ENCODE results near the gene NAGS. TPM values are rescaled to one million over a fixed set of nuclear protein-coding genes. Genes with fewer than 3 reads are reported as not detected.

The NAGS gene
- total and polyA plus RNA-seq, 2 donors (not counting 1 experiment from before 2014, with no cell fraction given) = 0.66 to 2.2 TPM

DNA sequence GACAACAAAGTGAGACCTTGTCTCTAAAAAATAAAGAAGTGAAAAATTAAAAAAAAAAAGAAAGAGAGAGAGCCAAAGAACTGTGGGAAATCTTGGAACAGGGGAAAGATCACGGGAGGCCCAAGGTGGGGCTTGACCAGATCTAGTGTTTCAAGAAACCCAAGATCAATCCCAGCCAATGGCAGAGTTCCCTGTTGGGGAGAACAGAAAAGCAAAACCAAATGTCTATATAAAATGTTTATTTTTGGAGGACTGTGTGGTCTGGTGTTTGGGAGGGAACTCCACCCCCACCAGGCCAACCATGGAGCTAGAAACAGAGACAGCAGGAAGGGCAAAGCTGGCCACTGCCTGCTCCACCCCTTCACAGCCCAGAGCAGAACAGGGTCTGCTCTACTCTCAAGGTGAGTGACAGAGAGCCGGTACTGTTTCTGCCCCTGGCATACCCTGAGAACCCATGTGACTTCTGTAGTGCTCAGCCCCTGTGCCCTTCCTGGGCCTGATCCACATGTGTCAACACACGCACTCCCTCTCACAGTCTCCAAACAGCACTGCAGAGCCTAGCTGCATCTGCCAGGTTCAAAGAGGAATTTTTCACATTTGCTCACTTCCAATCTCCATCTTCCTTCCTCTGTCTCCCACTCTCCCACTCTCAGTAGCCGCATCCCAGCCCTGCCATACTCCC lies 6.7 kb downstream of the NAGS start:
- H3K4me1 Mint-ChIP-seq = peaks cover 34% of the 10 kb centered on the region
- POLR2A ChIA-PET = no interaction called here
- intact Hi-C loops (cut with micrococcal nuclease) = no loop called here

DNA sequence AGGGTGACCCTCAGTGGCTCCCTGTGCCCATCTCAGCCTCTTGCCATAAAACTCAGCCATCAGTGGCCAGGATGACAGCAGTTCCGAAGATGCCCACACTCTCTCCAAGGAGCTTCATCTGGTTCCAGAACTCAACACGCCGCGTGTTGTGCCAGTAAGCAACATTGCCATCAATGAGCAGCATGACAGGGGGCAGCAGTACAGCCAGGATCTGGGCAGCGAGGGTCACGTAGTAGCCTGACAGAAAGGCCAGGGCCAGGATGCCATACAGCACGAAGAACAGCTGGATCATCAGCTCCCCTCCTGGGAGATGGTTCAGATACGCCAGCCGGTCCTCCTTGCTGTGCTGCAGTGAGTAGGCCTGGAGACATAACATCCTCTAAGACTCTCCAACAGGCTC lies 7.5 kb downstream of the NAGS start:
- WGBS (ENCODE audit: insufficient coverage) = 97% methylated on average over 7 of the region's 9 CpGs
- H3K36me3 ChIP-seq (replicated peaks in 1 of 2; ENCODE audit: control extremely low read depth in 1 of 2, control insufficient read depth in 1 of 2, extremely low read depth in 1 of 2, insufficient read depth in 2 of 2, low read length in 1 of 2) = peaks cover 0 to 11% of the 10 kb centered on the region in 2 experiments
- H3K4me3 ChIP-seq (ENCODE audit: control extremely low read depth in 1 of 5, extremely low read depth in 1 of 5, insufficient read depth in 1 of 5, low read depth in 2 of 5, low read length in 4 of 5) = no peak overlapping the region
- ATAC-seq (ENCODE audit: low read depth) (no peak), DNase-seq (no peak)
- H3K27ac ChIP-seq (ENCODE audit: low read length in 2 of 2) = no peak overlapping the region
- intact Hi-C loops (cut with micrococcal nuclease) = no loop called here
- H3K4me1 Mint-ChIP-seq = peaks cover 27% of the 10 kb centered on the region
- H3K9me3 Mint-ChIP-seq (ENCODE audit: insufficient read depth) = no peaks in the 10 kb centered on the region
- TF ChIP-seq, protein P1, sequence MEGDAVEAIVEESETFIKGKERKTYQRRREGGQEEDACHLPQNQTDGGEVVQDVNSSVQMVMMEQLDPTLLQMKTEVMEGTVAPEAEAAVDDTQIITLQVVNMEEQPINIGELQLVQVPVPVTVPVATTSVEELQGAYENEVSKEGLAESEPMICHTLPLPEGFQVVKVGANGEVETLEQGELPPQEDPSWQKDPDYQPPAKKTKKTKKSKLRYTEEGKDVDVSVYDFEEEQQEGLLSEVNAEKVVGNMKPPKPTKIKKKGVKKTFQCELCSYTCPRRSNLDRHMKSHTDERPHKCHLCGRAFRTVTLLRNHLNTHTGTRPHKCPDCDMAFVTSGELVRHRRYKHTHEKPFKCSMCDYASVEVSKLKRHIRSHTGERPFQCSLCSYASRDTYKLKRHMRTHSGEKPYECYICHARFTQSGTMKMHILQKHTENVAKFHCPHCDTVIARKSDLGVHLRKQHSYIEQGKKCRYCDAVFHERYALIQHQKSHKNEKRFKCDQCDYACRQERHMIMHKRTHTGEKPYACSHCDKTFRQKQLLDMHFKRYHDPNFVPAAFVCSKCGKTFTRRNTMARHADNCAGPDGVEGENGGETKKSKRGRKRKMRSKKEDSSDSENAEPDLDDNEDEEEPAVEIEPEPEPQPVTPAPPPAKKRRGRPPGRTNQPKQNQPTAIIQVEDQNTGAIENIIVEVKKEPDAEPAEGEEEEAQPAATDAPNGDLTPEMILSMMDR (IDR thresholded peaks at IDR 0.05) = no peak
- TF ChIP-seq EZH2 (IDR thresholded peaks at IDR 0.05; ENCODE audit: borderline replicate concordance, insufficient read depth, low read depth, low read length, poor library complexity, severe bottlenecking) = no peak
- no peaks in the 10 kb centered on the region for H3K27me3 ChIP-seq (replicated peaks in 1 of 4; ENCODE audit: control extremely low read depth in 1 of 4, control insufficient read depth in 3 of 4, insufficient read depth in 4 of 4, low read length in 3 of 4)
- H3K4me1 ChIP-seq (ENCODE audit: control insufficient read depth in 2 of 2, insufficient read depth in 2 of 2, low read length in 2 of 2) = peaks cover 22 to 33% of the 10 kb centered on the region in 2 donors
- H3K79me2 ChIP-seq (ENCODE audit: control insufficient read depth, insufficient read depth, low read length) = peaks cover 34% of the 10 kb centered on the region
- POLR2A ChIA-PET = no interaction called here
- no peak overlapping the region for H2AFZ ChIP-seq (ENCODE audit: insufficient read depth, low read depth, low read length, poor library complexity, severe bottlenecking)
- no peak overlapping the region for H3K4me3 Mint-ChIP-seq
- H3K9ac ChIP-seq (ENCODE audit: low read length) = no peak overlapping the region
- no peaks in the 10 kb centered on the region for H3K9me3 ChIP-seq (ENCODE audit: control extremely low read depth in 1 of 3, control insufficient read depth in 2 of 3, insufficient read depth in 1 of 3, low read length in 2 of 3)
- CTCF ChIA-PET = no interaction called here
- H4K20me1 ChIP-seq (ENCODE audit: control insufficient read depth, insufficient read depth, low read length, poor library complexity, severe bottlenecking) = no peaks in the 10 kb centered on the region
- H3K4me2 ChIP-seq (replicated peaks; ENCODE audit: low read depth, low read length, poor library complexity, severe bottlenecking) = no peak overlapping the region
- H3K27ac Mint-ChIP-seq = no peak overlapping the region
- H3K27me3 Mint-ChIP-seq = no peaks in the 10 kb centered on the region

More for the DNA sequence above, 6.7 kb downstream of the NAGS start:
- H3K27me3 Mint-ChIP-seq = peaks cover 3% of the 10 kb centered on the region
- ATAC-seq (ENCODE audit: low read depth) (no peak), DNase-seq (no peak)
- H3K27me3 ChIP-seq (replicated peaks in 1 of 4; ENCODE audit: control extremely low read depth in 1 of 4, control insufficient read depth in 3 of 4, insufficient read depth in 4 of 4, low read length in 3 of 4) = peaks cover 0 to 6% (median under 1%) of the 10 kb centered on the region in 4 experiments
- H4K20me1 ChIP-seq (ENCODE audit: control insufficient read depth, insufficient read depth, low read length, poor library complexity, severe bottlenecking) = no peaks in the 10 kb centered on the region
- H3K4me3 Mint-ChIP-seq = no peak overlapping the region
- H3K9me3 ChIP-seq (ENCODE audit: control extremely low read depth in 1 of 3, control insufficient read depth in 2 of 3, insufficient read depth in 1 of 3, low read length in 2 of 3) = peaks cover 0 to 6% (median 0%) of the 10 kb centered on the region in 3 donors
- H3K4me1 ChIP-seq (ENCODE audit: control insufficient read depth in 2 of 2, insufficient read depth in 2 of 2, low read length in 2 of 2) = peaks cover 26 to 39% of the 10 kb centered on the region in 2 donors
- H3K9me3 Mint-ChIP-seq (ENCODE audit: insufficient read depth) = no peaks in the 10 kb centered on the region
- H3K36me3 ChIP-seq (replicated peaks in 1 of 2; ENCODE audit: control extremely low read depth in 1 of 2, control insufficient read depth in 1 of 2, extremely low read depth in 1 of 2, insufficient read depth in 2 of 2, low read length in 1 of 2) = peaks cover 0 to 11% of the 10 kb centered on the region in 2 experiments
- H3K4me3 ChIP-seq (ENCODE audit: control extremely low read depth in 1 of 5, extremely low read depth in 1 of 5, insufficient read depth in 1 of 5, low read depth in 2 of 5, low read length in 4 of 5) = no peak overlapping the region
- no peak for TF ChIP-seq EZH2 (IDR thresholded peaks at IDR 0.05; ENCODE audit: borderline replicate concordance, insufficient read depth, low read depth, low read length, poor library complexity, severe bottlenecking)
- TF ChIP-seq, protein P1 (IDR thresholded peaks at IDR 0.05) = no peak
- no peak overlapping the region for H3K9ac ChIP-seq (ENCODE audit: low read length)
- H2AFZ ChIP-seq (ENCODE audit: insufficient read depth, low read depth, low read length, poor library complexity, severe bottlenecking) = no peak overlapping the region
- CTCF ChIA-PET = no interaction called here
- H3K4me2 ChIP-seq (replicated peaks; ENCODE audit: low read depth, low read length, poor library complexity, severe bottlenecking) = no peak overlapping the region
- H3K79me2 ChIP-seq (ENCODE audit: control insufficient read depth, insufficient read depth, low read length) = peaks cover 34% of the 10 kb centered on the region
- no peak overlapping the region for H3K27ac Mint-ChIP-seq
- WGBS (ENCODE audit: insufficient coverage) = 62% methylated on average over 3 of the region's 4 CpGs
- H3K27ac ChIP-seq (ENCODE audit: low read length in 2 of 2) = no peak overlapping the region

Measured in B cell (primary cell).